ENCODE results near the gene KLHL42. TPM values are rescaled to one million over a fixed set of nuclear protein-coding genes. Genes with fewer than 3 reads are reported as not detected.

KLHL42 gene
- total RNA-seq, 2 experiments from 2014 or later = 12.8 to 13.2 TPM

GRCh38 chr12:27814411-27814810, 34.4 kb downstream of the KLHL42 start:
- H3K4me3 Mint-ChIP-seq = no peak overlapping the region
- no peak for DNase-seq
- H3K36me3 ChIP-seq (ENCODE audit: insufficient read depth, low read length) = no peaks in the 10 kb centered on the region
- H3K36me3 Mint-ChIP-seq (ENCODE audit: low read depth) = no peaks in the 10 kb centered on the region
- no peak for TF ChIP-seq CTCF (IDR thresholded peaks at IDR 0.05)
- H3K27me3 ChIP-seq (ENCODE audit: control insufficient read depth in 1 of 2, insufficient read depth in 2 of 2, low read length in 2 of 2) = no peaks in the 10 kb centered on the region
- no peak overlapping the region for H3K27ac ChIP-seq (ENCODE audit: low read depth in 1 of 2, low read length in 2 of 2)
- ATAC-seq (ENCODE audit: poor library complexity) = no peak
- H3K4me1 Mint-ChIP-seq (ENCODE audit: low read depth) = peaks cover 17% of the 10 kb centered on the region
- H3K9me3 ChIP-seq (ENCODE audit: control insufficient read depth in 1 of 2, insufficient read depth in 1 of 2, low read length in 2 of 2) = no peaks in the 10 kb centered on the region
- H3K27me3 Mint-ChIP-seq = no peaks in the 10 kb centered on the region
- H3K4me3 ChIP-seq (ENCODE audit: low read length) = no peak overlapping the region
- no peaks in the 10 kb centered on the region for H3K9me3 Mint-ChIP-seq
- intact Hi-C loops (cut with DNase I, micrococcal nuclease) = no loop called here
- no peaks in the 10 kb centered on the region for H3K4me1 ChIP-seq (ENCODE audit: insufficient read depth, low read length)
- no peak overlapping the region for H3K27ac Mint-ChIP-seq
- ChIA-PET POLR2A (no interaction called here), CTCF (no interaction called here)

GRCh38 chr12:27814851-27815591, 35.0 kb downstream of the KLHL42 start:
- no peak overlapping the region for H3K4me3 ChIP-seq (ENCODE audit: low read length)
- no peak for ATAC-seq (ENCODE audit: poor library complexity)
- no peaks in the 10 kb centered on the region for H3K36me3 ChIP-seq (ENCODE audit: insufficient read depth, low read length)
- ChIA-PET CTCF (no interaction called here), POLR2A (interaction anchor here (0.8 kb wide), 1 partner anchor 210 kb away, joined by 4 read pairs; no protein-coding TSS in a partner anchor)
- Mint-ChIP-seq H3K9me3 (no peaks in the 10 kb centered on the region), H3K4me1 (ENCODE audit: low read depth) (peaks cover 17% of the 10 kb centered on the region), H3K27me3 (no peaks in the 10 kb centered on the region), H3K36me3 (ENCODE audit: low read depth) (no peaks in the 10 kb centered on the region), H3K4me3 (no peak overlapping the region), H3K27ac (no peak overlapping the region)
- intact Hi-C loops (cut with DNase I, micrococcal nuclease) = loop anchor here in 1 of 2 experiments (5.0 kb wide), 1 partner anchor 127 kb away; no protein-coding TSS in a partner anchor
- no peak for TF ChIP-seq CTCF (IDR thresholded peaks at IDR 0.05)
- DNase-seq = no peak
- no peaks in the 10 kb centered on the region for H3K27me3 ChIP-seq (ENCODE audit: control insufficient read depth in 1 of 2, insufficient read depth in 2 of 2, low read length in 2 of 2)
- H3K9me3 ChIP-seq (ENCODE audit: control insufficient read depth in 1 of 2, insufficient read depth in 1 of 2, low read length in 2 of 2) = no peaks in the 10 kb centered on the region
- H3K27ac ChIP-seq (ENCODE audit: low read depth in 1 of 2, low read length in 2 of 2) = no peak overlapping the region
- no peaks in the 10 kb centered on the region for H3K4me1 ChIP-seq (ENCODE audit: insufficient read depth, low read length)

GRCh38 chr12:27817766-27818165, 37.7 kb downstream of the KLHL42 start:
- H3K36me3 ChIP-seq (ENCODE audit: insufficient read depth, low read length) = no peaks in the 10 kb centered on the region
- TF ChIP-seq CTCF (IDR thresholded peaks at IDR 0.05) = no peak
- POLR2A ChIA-PET = no interaction called here
- CTCF ChIA-PET = no interaction called here
- peaks cover 35% of the 10 kb centered on the region for H3K4me1 Mint-ChIP-seq (ENCODE audit: low read depth)
- H3K4me3 ChIP-seq (ENCODE audit: low read length) = no peak overlapping the region
- H3K27ac ChIP-seq (ENCODE audit: low read depth in 1 of 2, low read length in 2 of 2) = no peak overlapping the region
- ATAC-seq (ENCODE audit: poor library complexity) (no peak), DNase-seq (no peak)
- no peaks in the 10 kb centered on the region for H3K27me3 ChIP-seq (ENCODE audit: control insufficient read depth in 1 of 2, insufficient read depth in 2 of 2, low read length in 2 of 2)
- H3K9me3 Mint-ChIP-seq = no peaks in the 10 kb centered on the region
- no peaks in the 10 kb centered on the region for H3K36me3 Mint-ChIP-seq (ENCODE audit: low read depth)
- no peak overlapping the region for H3K27ac Mint-ChIP-seq
- intact Hi-C loops (cut with DNase I, micrococcal nuclease) = loop anchor here in 1 of 2 experiments (5.0 kb wide), 1 partner anchor 125 kb away; no protein-coding TSS in a partner anchor
- no peaks in the 10 kb centered on the region for H3K27me3 Mint-ChIP-seq
- peaks cover 13% of the 10 kb centered on the region for H3K4me1 ChIP-seq (ENCODE audit: insufficient read depth, low read length)
- H3K9me3 ChIP-seq (ENCODE audit: control insufficient read depth in 1 of 2, insufficient read depth in 1 of 2, low read length in 2 of 2) = no peaks in the 10 kb centered on the region
- no peak overlapping the region for H3K4me3 Mint-ChIP-seq
